ENCODE measurements around the gene EDAR.

EDAR gene

GRCh38 chr2:108904680-108905079 lies 84.3 kb downstream of the EDAR start:
- H3K27me3 ChIP-seq (ENCODE audit: insufficient read depth, low read length): 0 out of 2 replicates have a peak, but pooled peaks cover 4% of the 10 kb centered on the region
- H3K4me3 ChIP-seq (ENCODE audit: low read depth, low read length, poor library complexity, severe bottlenecking): no peak overlapping the region
- H4K20me1 ChIP-seq (ENCODE audit: insufficient read depth, low read length): no peaks in the 10 kb centered on the region
- TF ChIP-seq EZH2 (IDR thresholded peaks at IDR 0.05; ENCODE audit: borderline replicate concordance, low read length) (no peak), CTCF (IDR thresholded peaks at IDR 0.05; ENCODE audit: low read length) (no peak)
- H3F3A ChIP-seq (ENCODE audit: insufficient read depth, low read length): no peaks in the 10 kb centered on the region
- H2AFZ ChIP-seq (ENCODE audit: low read length): no peak overlapping the region
- no peaks in the 10 kb centered on the region for H3K9me3 ChIP-seq (ENCODE audit: low read length)
- no peaks in the 10 kb centered on the region for H3K9me2 ChIP-seq (ENCODE audit: low read depth, low read length)
- no peaks in the 10 kb centered on the region for H3K36me3 ChIP-seq (ENCODE audit: insufficient read depth, low read length)
- no peak overlapping the region for H3K9ac ChIP-seq (ENCODE audit: low read length)
- H3K4me1 ChIP-seq (ENCODE audit: insufficient read depth, low read length, severe bottlenecking): no peaks in the 10 kb centered on the region
- no peaks in the 10 kb centered on the region for H3K79me2 ChIP-seq (ENCODE audit: insufficient read depth, low read length)
- H3K4me2 ChIP-seq (ENCODE audit: low read length): no peak overlapping the region
- H3K27ac ChIP-seq (ENCODE audit: low read depth, low read length, poor library complexity, severe bottlenecking): no peak overlapping the region

GRCh38 chr2:108898315-108899082 lies 90.5 kb downstream of the EDAR start:
- Histone ChIP-seq H3K4me1 (ENCODE audit: insufficient read depth, low read length, severe bottlenecking) (no peaks in the 10 kb centered on the region), H3K27me3 (ENCODE audit: insufficient read depth, low read length) (no peaks in the 10 kb centered on the region), H3K27ac (ENCODE audit: low read depth, low read length, poor library complexity, severe bottlenecking) (no peak overlapping the region), H4K20me1 (ENCODE audit: insufficient read depth, low read length) (no peaks in the 10 kb centered on the region), H3K36me3 (ENCODE audit: insufficient read depth, low read length) (no peaks in the 10 kb centered on the region), H2AFZ (ENCODE audit: low read length) (no peak overlapping the region), H3F3A (ENCODE audit: insufficient read depth, low read length) (no peaks in the 10 kb centered on the region), H3K4me3 (ENCODE audit: low read depth, low read length, poor library complexity, severe bottlenecking) (no peak overlapping the region), H3K79me2 (ENCODE audit: insufficient read depth, low read length) (no peaks in the 10 kb centered on the region), H3K9me2 (ENCODE audit: low read depth, low read length) (no peaks in the 10 kb centered on the region), H3K9ac (ENCODE audit: low read length) (no peak overlapping the region), H3K4me2 (ENCODE audit: low read length) (no peak overlapping the region), H3K9me3 (ENCODE audit: low read length) (no peaks in the 10 kb centered on the region)
- TF ChIP-seq CTCF (IDR thresholded peaks at IDR 0.05; ENCODE audit: low read length) (no peak), EZH2 (IDR thresholded peaks at IDR 0.05; ENCODE audit: borderline replicate concordance, low read length) (no peak)

- TF ChIP-seq CTCF (IDR thresholded peaks at IDR 0.05; ENCODE audit: low read length): no peak
- TF ChIP-seq EZH2 (IDR thresholded peaks at IDR 0.05; ENCODE audit: borderline replicate concordance, low read length): no peak
Measured at GRCh38 chr2:108896741-108897140, 92.3 kb downstream of the EDAR start.

More at GRCh38 chr2:108896741-108897140, 92.3 kb downstream of the EDAR start:
- Histone ChIP-seq H3K79me2 (ENCODE audit: insufficient read depth, low read length) (no peaks in the 10 kb centered on the region), H3K9me2 (ENCODE audit: low read depth, low read length) (no peaks in the 10 kb centered on the region), H3K27ac (ENCODE audit: low read depth, low read length, poor library complexity, severe bottlenecking) (no peak overlapping the region), H2AFZ (ENCODE audit: low read length) (no peak overlapping the region), H3K36me3 (ENCODE audit: insufficient read depth, low read length) (no peaks in the 10 kb centered on the region), H3K9me3 (ENCODE audit: low read length) (no peaks in the 10 kb centered on the region), H3K27me3 (ENCODE audit: insufficient read depth, low read length) (no peaks in the 10 kb centered on the region), H3F3A (ENCODE audit: insufficient read depth, low read length) (no peaks in the 10 kb centered on the region), H3K4me2 (ENCODE audit: low read length) (no peak overlapping the region), H4K20me1 (ENCODE audit: insufficient read depth, low read length) (no peaks in the 10 kb centered on the region), H3K9ac (ENCODE audit: low read length) (no peak overlapping the region), H3K4me1 (ENCODE audit: insufficient read depth, low read length, severe bottlenecking) (no peaks in the 10 kb centered on the region), H3K4me3 (ENCODE audit: low read depth, low read length, poor library complexity, severe bottlenecking) (no peak overlapping the region)
